GM15510 (cell line): ENCODE data around the gene IGHMBP2.

Source experiments
- POLR2A ChIP-seq: IDR thresholded peaks from 3 replicates; pipeline ENCODE4 v1.6.1; 2011; ENCODE audit warnings: borderline replicate concordance; ENCODE audit not compliant: insufficient read length; ENCODE audit errors: extremely low read depth

IGHMBP2 gene

DNA sequence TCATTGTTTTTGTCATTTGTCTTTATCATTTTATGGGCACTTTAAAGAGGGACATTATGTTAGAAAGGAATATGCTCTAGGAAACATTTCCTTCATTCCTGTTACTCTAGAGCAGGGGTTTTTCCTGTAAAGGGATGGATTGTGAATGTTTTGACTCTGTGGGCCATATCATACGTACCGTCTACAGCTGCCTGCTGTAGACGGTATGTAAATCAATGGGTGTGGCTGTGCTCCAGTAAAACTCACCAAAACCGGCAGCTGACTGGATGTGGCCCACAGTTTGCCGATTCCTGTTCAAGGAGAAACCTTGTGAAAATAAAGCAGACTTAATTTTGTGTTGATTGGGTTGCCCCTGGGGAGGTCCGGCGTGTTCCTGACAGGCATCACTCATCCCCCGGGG lies 7.3 kb downstream of the IGHMBP2 start:
- TF ChIP-seq POLR2A, result no peak

DNA sequence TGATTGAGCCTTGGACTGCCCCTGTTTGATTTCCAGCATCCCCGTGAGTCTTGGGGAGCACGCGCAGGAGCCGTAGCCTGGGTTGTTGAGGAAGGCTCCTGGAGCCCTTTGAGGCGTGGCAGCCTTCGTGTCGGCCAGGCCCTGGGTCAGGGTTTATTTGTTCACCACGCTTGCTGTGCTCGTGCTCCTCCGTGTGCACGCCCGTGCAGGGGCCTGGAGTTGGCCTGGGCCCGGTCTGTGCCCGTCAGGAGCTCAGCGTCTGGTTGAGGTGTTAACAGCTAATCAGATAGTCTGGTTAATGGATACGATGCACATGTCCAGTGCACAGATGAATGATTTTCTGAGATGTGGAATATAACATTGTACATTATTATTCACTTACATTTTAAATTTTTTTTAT lies 8.0 kb downstream of the IGHMBP2 start:
- no peak for TF ChIP-seq POLR2A

DNA sequence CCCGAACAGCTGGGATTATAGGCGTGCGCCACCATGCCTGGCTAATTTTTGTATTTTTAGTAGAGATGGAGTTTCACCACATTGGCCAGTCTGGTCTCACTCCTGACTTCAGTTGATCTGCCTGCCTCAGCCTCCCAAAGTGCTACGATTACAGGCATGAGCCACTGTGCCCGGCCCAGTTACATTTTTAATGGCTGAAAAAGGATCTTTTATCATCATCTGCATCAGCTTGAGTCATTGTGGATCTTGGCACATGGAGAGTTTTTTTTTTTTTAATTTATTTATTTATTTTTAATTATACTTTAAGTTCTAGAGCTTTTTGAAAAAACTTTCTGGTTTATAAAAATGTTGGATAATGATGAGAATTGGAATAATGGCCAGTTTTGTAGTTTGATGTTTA lies 8.6 kb downstream of the IGHMBP2 start:
- TF ChIP-seq POLR2A, result no peak

DNA sequence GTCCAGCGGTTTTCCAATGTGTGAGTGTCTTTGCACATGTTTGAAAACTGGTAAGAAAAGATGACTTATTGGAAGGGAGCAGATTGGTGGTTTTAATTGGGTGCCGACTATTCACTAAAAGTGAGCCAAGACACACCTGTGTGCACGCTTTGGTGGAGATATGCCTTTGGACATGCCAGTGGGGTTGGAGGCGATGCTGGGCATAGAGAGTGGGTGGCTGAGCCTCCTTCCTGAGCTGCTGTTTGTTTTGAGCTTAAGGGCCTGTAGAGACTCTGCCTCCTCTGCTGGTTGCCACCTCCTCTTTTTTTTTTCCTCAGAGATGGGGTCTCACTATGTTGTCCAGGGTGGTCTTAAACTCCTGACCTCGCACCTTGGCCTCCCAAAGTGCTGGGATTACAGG lies 9.5 kb downstream of the IGHMBP2 start:
- no peak for TF ChIP-seq POLR2A

DNA sequence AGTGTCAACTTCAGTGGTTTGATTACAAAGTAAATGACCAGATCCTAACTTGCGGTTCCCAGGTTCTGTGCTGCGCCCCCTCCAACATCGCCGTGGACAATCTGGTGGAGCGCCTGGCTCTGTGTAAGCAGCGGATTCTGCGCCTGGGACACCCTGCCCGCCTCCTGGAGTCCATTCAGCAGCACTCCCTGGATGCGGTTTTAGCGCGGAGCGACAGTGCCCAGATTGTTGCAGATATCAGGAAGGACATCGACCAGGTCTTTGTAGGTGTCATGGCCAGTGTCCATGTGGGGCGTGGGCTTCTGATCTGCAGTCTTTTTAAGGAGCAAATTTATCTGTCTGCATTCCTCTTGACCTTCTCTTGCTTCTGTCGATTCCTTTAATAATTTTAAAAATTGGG lies 11.1 kb downstream of the IGHMBP2 start:
- no peak for TF ChIP-seq POLR2A

DNA sequence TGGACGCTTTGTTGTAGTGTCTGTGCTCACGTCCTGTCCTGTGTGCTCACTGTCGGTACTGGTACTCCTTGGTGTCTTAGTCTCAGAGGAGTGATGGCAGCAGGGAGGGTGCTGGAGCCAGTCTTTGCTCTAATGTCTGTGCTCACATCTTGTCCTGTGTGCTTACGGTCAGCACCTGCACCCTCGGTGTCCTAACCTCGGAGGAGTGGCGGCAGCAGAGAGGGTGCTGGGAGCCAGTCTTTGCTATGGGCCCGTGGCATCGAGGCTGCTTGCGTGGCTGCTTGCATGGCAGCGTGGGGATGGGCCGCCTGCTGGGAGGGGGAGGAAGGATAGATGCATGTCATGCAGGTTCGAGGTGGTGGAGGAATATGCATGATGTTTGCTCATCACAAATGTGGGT lies 12.7 kb downstream of the IGHMBP2 start:
- no peak for TF ChIP-seq POLR2A

DNA sequence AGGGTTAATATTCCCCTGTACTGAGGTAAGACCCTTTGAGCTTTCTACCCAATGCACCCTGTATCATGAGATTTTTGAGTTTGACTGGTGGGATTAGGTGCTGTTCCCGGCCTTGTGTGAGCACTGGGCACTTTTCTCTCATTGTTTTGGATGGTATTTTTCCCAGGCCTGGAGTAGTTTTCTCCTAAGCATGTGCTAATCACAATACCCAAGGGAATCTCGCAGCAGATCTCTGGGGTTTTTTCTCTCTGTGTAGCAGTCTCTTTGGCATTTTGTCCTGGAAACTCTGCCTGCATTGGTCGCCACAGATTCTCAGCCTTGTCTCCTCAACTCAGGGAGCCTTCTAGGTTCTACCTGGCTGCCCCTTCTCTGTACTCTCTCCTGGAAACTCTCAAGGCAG lies 19.9 kb downstream of the IGHMBP2 start:
- TF ChIP-seq POLR2A, result no peak

DNA sequence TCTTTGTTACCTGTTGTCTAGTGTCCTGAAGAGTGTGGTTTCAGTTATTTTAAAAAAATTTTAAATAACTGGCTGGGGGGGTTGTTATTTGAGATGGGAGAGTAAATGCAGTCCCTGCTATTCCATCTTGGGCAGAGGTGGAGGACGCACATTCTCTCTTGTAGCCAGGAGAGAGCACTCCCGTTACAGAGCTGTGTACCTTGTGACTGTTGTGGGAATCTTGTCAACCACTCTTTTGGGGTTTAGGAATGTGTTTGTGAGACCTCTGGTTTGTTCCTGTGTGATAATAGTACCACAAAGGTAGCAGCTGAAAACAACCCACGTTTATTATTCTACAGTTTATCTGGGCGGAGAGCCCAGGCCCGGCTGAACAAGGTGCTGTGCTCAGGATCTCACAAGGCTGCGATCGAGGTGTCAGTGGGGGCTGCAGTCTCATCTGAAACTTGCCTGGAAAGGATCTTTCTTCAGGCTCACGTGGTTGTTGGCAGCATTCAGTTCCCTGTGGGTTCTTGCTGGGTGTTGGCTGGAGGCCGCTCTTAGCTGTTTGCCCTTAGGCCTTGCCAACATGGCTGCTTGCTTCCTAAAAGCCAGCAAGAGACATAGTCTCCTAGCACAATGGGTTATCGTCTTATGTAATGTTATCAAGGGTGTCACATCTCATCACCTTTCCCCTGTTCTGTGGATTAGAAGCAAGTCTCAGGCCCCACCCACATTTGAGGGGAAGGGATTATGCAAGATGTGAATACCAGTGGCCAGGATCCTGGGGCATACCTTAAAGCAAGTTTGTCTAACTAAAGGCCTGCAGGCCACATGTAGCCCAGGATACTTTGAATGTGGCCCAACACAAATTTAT lies 20.6 kb downstream of the IGHMBP2 start:
- TF ChIP-seq POLR2A, result no peak

DNA sequence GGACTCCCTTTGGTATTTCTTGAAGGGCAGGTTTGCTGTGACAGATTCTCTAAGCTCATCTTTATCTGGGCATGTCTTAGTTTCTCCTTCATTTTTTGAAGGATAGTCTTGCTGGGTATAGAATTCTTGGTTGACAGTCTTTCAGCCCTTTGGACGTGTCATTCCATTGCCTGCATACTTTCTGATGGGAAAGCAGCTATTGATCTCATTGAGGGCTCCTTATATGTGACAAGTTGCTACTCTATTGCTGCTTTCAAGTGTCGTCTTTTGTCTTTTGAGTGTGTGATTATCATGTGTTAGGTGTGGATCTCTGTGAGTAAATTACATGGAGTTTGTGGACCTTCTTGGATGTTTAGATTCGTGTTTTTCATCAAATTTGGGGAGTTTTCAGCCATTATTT lies 21.9 kb downstream of the IGHMBP2 start:
- no peak for TF ChIP-seq POLR2A

DNA sequence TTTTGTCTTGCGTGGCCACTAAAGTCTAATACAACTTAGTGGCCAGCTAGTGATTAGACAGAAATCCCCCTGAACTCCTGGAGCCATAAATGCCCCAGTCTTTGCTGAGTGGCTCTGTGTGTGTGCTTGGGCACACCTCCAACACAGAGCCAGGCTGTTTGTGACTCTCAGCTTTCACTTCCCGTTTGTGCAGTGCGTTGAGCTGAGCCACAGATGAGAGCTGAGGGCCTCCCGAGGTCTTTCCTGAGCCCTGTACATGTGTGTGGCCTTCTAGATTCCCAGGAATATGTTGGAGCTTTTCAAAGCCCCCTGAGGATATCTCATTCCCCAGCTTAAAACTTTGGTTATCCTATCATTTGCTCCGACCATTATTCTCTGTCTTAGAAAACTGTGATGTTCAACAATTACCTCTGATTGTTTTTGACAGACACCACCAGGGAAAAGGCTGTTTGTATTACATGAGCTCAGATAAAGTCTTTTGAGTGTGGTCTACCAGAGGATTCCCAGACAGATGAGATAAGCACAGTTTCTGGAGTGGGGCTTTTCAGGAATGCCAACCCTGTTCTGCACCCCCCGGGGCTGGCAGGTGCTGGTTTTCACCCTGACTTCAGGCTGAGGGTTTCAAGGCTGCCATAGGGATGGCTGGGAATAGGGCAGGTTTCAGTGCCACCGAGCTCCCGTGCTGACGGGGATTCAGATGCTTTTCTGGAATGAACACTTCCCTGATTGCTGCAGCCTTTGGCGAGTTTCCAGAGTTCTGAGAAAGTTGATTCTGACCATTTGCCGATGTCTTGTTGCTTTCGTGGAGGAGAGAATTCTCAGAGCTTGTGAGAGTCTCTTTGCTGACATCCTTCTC lies 23.8 kb downstream of the IGHMBP2 start:
- TF ChIP-seq POLR2A, result no peak

DNA sequence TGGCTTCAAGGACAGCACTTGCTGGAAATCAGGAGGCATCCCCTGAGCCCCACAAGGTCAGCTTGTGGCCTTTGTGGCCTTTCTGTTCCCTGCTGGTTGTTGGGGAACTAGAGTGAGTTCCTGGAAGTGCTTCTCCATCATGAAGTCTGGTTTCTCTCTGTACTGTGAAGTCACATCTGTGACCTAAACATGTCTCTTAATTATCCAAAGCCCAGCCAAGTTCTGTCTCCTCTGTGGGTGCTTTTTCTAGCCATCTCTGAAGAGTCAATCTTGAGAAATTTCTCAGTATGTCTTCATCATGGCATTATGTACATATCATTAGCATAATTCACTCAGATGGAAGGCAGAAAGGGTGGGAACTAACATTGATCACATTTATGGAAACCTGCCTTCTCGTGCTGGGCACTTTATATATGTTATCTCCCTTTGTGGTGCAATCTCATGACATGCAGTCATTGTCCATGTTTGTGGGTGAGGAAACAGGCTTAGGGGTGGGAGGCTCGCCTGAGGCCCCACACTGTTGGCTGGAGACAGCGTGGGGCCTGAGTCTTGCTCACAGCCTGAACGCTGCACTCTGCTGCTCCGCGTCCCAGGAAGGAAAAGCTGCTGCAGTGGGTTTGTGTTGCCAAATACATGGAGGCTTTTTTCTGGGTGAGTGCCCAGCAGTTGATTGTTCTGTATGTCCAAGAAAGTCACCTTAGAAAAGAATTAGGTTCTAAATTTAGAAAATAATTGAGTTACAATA lies 24.6 kb downstream of the IGHMBP2 start:
- no peak for TF ChIP-seq POLR2A

DNA sequence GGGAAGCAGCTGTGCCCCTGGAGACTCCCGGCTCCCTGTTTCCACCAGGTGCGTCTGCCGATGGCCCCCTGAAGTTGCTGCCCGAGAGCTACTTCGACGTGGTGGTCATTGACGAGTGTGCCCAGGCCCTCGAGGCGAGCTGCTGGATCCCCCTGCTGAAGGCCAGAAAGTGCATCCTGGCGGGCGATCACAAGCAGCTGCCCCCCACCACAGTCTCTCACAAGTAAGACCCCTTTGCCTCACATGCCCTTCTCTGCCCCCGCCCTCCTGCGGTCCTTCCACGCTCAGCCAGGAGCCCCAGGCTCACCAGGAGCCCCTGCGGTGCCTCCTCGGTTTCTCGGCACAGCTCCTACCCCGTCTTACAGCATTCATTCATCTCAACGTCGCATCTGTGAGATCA lies 25.4 kb downstream of the IGHMBP2 start:
- TF ChIP-seq POLR2A, result no peak

DNA sequence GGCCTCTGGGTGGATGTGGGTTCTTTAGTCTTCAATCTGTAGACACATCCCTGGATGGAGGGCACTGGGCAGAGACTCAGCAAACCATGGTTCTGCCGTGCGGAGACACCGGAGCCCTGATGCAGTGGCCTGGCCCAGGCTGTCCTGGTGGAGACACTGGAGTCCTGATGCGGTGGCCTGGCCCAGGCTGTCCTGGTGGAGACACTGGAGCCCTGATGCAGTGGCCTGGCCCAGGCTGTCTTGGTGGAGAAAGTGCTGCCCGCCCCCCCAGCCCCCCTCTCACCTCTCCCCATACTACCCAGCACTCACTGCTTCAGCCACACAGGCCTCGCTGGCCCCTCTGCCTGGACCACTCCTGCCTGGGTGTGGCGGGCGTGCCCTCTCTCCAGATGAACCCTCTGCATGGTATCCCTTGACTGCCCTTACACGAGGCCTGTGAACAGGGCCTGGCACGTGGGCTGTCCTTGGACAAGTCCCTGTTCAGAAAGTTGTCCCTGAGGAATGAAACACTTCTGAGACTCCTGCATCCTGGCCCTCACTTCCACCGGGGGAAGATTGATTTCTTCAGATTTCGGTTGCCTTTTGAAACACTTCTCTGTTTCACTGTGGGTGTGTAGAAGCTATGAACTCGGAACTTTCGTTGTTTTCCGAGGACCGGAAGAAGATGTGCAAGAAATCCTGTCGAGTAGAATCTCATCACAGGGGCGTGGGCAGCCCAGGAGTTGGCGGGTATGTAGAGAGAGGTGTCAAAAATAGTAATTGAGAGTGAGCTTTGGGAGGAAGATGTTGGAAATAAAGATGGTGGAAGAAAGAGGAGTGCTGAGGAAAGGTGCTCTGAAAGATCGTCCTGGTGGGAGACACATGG lies 26.2 kb downstream of the IGHMBP2 start:
- TF ChIP-seq POLR2A, result no peak
